Testis (tissue), 2 donors: Measurements from ENCODE around the gene XYLT1.

Experiments used
- POLR2A ChIP-seq: fragments of 450-650 bp; IDR thresholded peaks from one replicate; pipeline ENCODE4 v1.6.1; 2017; ENCODE audit warnings: antibody characterized with exemption, mild to moderate bottlenecking, moderate library complexity
- TF ChIP-seq, protein P1 (sequence below), 3 experiments: fragments of 450-650 bp in 2 of 3; fragments of 200-600 bp in 1 of 3; sonication (generic) in 1 of 3; IDR thresholded peaks; one replicate each; pipeline ENCODE4 v1.5.1; 2016 to 2019; ENCODE audit warnings: antibody characterized with exemption in 3 of 3, mild to moderate bottlenecking in 2 of 3, moderate library complexity in 1 of 3

DNA sequence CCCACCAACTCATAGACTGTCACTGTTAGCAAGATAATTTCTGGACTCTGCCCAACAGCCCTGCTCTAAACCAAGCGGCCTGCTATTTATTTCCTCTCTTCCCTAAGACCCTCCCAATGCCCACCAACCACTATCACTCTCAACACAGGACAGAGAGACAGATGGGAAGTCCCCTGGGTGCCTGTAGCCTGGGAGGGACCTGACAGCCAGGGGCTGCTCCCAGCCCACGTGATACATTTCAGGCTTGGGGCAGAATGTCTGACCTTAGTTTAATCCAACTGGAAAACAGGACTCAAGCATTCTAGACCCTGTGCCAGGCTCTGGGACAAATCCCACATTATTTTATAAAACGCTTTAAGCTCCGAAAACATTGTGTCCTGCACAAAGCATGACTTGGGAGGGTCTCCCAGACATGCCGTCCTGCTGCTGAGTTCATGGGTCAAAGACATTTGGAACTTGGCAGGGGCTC, 23.6 kb downstream of the XYLT1 start:
- TF ChIP-seq, protein P1, sequence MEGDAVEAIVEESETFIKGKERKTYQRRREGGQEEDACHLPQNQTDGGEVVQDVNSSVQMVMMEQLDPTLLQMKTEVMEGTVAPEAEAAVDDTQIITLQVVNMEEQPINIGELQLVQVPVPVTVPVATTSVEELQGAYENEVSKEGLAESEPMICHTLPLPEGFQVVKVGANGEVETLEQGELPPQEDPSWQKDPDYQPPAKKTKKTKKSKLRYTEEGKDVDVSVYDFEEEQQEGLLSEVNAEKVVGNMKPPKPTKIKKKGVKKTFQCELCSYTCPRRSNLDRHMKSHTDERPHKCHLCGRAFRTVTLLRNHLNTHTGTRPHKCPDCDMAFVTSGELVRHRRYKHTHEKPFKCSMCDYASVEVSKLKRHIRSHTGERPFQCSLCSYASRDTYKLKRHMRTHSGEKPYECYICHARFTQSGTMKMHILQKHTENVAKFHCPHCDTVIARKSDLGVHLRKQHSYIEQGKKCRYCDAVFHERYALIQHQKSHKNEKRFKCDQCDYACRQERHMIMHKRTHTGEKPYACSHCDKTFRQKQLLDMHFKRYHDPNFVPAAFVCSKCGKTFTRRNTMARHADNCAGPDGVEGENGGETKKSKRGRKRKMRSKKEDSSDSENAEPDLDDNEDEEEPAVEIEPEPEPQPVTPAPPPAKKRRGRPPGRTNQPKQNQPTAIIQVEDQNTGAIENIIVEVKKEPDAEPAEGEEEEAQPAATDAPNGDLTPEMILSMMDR (IDR thresholded peaks at IDR 0.05) = no peak
- TF ChIP-seq POLR2A = no peak
